Sigmoid colon (tissue), 4 donors: ENCODE measurements around the gene LYPD6B.
"Not testable (repeated sequence)": the region's sequence is repeated elsewhere in the genome, so short reads cannot be mapped to it uniquely, and the experiment has no call there.

Experiments used
- POLR2AphosphoS5 ChIP-seq, 4 donors: sonication (generic); formaldehyde crosslinking; IDR thresholded peaks; one replicate each; pipeline ENCODE4 v1.6.1; 2017; ENCODE audit warnings: antibody characterized with exemption in 4 of 4
- TF ChIP-seq, protein P1 (sequence below), 4 experiments: fragments of 450-650 bp in 3 of 4; fragments of 200-600 bp in 1 of 4; IDR thresholded peaks; one replicate each; pipeline ENCODE4 v1.5.1; 2016 to 2019; ENCODE audit warnings: antibody characterized with exemption in 4 of 4, mild to moderate bottlenecking in 3 of 4, moderate library complexity in 2 of 4

DNA sequence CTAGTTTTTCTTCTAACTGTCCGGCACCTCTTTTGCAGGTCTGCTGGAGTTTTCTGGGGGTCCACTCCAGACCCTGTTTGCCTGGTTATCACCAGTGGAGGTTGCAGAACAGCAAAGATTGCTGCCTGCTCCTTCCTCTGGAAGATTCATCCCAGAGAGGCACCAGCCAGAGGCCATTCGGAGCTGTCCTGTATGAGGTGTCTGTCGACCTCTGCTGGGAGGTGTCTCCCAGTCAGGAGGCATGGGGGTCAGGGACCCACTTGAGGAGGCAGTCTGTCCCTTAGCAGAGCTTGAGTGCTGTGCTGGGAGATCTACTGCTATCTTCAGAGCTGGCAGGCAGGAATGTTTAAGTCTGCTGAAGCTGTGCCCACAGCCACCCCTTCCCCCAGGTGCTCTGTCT, 218.4 kb downstream of the LYPD6B start:
- TF ChIP-seq, protein P1, sequence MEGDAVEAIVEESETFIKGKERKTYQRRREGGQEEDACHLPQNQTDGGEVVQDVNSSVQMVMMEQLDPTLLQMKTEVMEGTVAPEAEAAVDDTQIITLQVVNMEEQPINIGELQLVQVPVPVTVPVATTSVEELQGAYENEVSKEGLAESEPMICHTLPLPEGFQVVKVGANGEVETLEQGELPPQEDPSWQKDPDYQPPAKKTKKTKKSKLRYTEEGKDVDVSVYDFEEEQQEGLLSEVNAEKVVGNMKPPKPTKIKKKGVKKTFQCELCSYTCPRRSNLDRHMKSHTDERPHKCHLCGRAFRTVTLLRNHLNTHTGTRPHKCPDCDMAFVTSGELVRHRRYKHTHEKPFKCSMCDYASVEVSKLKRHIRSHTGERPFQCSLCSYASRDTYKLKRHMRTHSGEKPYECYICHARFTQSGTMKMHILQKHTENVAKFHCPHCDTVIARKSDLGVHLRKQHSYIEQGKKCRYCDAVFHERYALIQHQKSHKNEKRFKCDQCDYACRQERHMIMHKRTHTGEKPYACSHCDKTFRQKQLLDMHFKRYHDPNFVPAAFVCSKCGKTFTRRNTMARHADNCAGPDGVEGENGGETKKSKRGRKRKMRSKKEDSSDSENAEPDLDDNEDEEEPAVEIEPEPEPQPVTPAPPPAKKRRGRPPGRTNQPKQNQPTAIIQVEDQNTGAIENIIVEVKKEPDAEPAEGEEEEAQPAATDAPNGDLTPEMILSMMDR (IDR thresholded peaks at IDR 0.05): not testable (repeated sequence)
- TF ChIP-seq POLR2AphosphoS5 (IDR thresholded peaks at IDR 0.05): not testable (repeated sequence)
